ENCODE measurements around the gene LRRC4B.

GRCh38 chr19:50549059-50549926 lies 18.9 kb downstream of the LRRC4B start:
- TF ChIP-seq, protein P1, sequence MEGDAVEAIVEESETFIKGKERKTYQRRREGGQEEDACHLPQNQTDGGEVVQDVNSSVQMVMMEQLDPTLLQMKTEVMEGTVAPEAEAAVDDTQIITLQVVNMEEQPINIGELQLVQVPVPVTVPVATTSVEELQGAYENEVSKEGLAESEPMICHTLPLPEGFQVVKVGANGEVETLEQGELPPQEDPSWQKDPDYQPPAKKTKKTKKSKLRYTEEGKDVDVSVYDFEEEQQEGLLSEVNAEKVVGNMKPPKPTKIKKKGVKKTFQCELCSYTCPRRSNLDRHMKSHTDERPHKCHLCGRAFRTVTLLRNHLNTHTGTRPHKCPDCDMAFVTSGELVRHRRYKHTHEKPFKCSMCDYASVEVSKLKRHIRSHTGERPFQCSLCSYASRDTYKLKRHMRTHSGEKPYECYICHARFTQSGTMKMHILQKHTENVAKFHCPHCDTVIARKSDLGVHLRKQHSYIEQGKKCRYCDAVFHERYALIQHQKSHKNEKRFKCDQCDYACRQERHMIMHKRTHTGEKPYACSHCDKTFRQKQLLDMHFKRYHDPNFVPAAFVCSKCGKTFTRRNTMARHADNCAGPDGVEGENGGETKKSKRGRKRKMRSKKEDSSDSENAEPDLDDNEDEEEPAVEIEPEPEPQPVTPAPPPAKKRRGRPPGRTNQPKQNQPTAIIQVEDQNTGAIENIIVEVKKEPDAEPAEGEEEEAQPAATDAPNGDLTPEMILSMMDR (conservative IDR thresholded peaks at IDR 0.05 in 1 of 2, IDR thresholded peaks at IDR 0.05 in 1 of 2; ENCODE audit: low read depth in 1 of 2, low read length in 2 of 2) = no peak
- TF ChIP-seq EZH2 (IDR thresholded peaks at IDR 0.05; ENCODE audit: low read length, missing control alignments) = no peak

All from fibroblast of lung (primary cell).